Right lobe of liver (tissue), 4 donors: ENCODE measurements around the gene LGALS7.

Experiments
- CTCF ChIP-seq, 4 donors: fragments of 200-600 bp in 3 of 4; fragments of 450-650 bp in 1 of 4; IDR thresholded peaks; one replicate each; pipeline versions ENCODE4 v1.5.1 to v1.8.0; 2016 to 2022; ENCODE audit warnings: antibody characterized with exemption in 4 of 4, mild to moderate bottlenecking in 2 of 4
- POLR2A ChIP-seq: fragments of 450-650 bp; IDR thresholded peaks from one replicate; pipeline ENCODE4 v1.6.1; 2017; ENCODE audit warnings: antibody characterized with exemption, mild to moderate bottlenecking
- donor health status: DM: no; HTN: no; CAD: no.
- donor health status: DM: no; HTN: no; CAD: no.
- donor health status: DM: no; HTN: yes; CAD: no.

- TF ChIP-seq CTCF (IDR thresholded peaks at IDR 0.05) (no peak), POLR2A (no peak)
Observed at GRCh38 chr19:38786572-38787265, 13.4 kb upstream of the LGALS7 start.
